Measurements from ENCODE around the gene EPHB4. TPM values are rescaled to one million over a fixed set of nuclear protein-coding genes. Genes with fewer than 3 reads are reported as not detected.
"Not testable (repeated sequence)": the region's sequence is repeated elsewhere in the genome, so short reads cannot be mapped to it uniquely, and the experiment has no call there.

The EPHB4 gene
- polyA plus RNA-seq, 4 donors, result 73.1 to 87.8 (median 78.5) TPM

- DNase-seq (ENCODE audit: low read depth in 4 of 4, low spot score in 3 of 4), result not testable (repeated sequence)
Measured at GRCh38 chr7:100854899-100855298, 27.6 kb upstream of the EPHB4 start.

- DNase-seq (ENCODE audit: low read depth in 4 of 4, low spot score in 3 of 4), result no peak
Measured at GRCh38 chr7:100854146-100854895, 27.0 kb upstream of the EPHB4 start.

GRCh38 chr7:100852048-100852872, 24.9 kb upstream of the EPHB4 start, which contains the start of gene SLC12A9:
SLC12A9 (plus strand) TSS chr7:100852713; CDS start chr7:100854198, 1,485 bp downstream.
- DNase-seq (ENCODE audit: low read depth in 4 of 4, low spot score in 3 of 4), result peak in 1 of 4 donors; percentile 73

- no peak for DNase-seq (ENCODE audit: low read depth in 4 of 4, low spot score in 3 of 4)
Measured at GRCh38 chr7:100847360-100847759, 20.0 kb upstream of the EPHB4 start.

DNA sequence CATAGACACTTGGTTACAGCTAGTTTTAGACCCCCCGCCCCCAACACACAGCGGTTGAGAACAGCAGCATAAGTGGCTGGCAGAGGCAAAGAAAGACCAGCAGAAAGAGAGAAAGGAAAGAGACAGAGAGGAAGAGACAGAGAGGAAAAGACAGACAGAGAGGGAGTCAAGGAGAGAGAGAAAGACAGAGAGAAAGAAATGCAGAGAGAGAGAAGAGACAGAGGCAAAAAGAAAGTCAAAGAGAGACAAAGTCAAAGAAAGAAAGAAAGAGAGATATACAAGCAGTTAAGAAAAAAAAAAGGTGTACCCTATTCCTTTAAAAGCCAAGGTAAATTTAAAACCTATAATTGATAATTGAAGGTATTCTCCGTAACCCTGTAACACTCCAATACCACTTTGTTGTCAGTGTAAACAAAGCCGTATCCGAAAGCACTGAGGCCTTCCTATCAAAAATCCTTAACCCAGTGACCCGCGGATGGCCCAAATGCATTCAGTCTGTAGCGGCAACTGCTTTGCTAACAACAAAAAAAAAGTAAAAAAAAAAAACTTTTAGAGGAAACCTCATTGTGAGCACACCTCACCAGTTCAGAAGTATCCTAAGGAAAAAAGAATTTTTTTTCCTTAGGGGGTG, 13.3 kb upstream of the EPHB4 start:
- DNase-seq (ENCODE audit: low read depth in 4 of 4, low spot score in 3 of 4), result no peak

DNA sequence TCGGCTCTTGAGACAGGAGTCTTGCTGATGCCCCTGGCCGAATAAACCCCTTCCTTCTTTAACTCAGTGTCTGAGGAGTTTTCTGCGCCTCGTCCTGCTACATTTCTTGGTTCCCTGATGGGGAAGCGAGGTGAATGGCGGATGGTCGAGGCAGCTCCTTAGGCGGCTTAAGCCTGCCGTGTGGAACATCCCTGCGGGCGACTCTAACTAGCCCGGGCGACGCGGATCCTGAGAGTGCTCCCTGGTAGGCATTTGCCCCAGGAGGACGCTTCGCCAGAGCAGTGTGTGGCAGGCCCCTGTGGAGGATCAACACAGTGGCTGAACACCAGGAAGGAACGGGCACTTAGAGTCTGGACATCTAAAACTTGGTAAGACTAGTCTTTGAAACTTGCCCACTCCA, 12.0 kb upstream of the EPHB4 start:
- no peak for DNase-seq (ENCODE audit: low read depth in 4 of 4, low spot score in 3 of 4)

DNA sequence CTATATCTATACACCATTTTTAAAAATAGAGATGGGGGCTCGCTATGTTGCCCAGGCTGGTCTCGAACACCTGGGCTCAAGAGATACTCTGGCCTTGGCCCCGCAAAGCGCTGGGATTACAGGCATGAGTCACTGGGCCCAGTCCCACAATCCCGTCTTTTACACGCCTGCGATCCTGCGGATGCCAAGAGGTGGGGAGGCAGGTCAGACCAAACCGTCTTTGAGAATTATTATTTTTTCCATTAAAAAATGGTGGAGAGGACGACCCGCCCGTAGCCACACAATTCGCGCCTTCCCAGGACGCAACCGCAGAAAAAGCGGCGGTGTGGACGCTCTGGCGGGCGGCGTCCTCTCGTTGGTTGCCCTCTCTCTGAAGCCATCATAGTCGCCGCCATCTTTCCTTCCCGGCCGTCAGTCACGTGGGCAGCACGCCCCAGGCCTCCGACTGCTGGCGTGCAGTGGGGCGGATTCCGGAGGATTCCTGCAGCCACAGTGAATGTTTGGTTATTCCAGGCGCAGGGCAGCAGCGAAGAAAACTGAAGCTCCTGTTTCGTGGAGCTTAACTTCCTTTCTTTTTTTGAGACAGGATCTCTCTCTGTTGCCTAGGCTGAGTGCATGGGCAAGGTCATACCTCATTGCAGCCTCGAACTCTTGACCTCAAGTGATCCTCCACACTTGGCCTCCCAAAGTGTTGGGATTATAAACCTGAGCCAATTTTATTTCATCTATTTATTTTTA, 9.9 kb upstream of the EPHB4 start:
- DNase-seq (ENCODE audit: low read depth in 4 of 4, low spot score in 3 of 4), result peak; percentile 80 to 89 (median 84)

GRCh38 chr7:100836812-100837098, 9.4 kb upstream of the EPHB4 start:
- peak in 1 of 4 donors; percentile 8 for DNase-seq (ENCODE audit: low read depth in 4 of 4, low spot score in 3 of 4)

DNA sequence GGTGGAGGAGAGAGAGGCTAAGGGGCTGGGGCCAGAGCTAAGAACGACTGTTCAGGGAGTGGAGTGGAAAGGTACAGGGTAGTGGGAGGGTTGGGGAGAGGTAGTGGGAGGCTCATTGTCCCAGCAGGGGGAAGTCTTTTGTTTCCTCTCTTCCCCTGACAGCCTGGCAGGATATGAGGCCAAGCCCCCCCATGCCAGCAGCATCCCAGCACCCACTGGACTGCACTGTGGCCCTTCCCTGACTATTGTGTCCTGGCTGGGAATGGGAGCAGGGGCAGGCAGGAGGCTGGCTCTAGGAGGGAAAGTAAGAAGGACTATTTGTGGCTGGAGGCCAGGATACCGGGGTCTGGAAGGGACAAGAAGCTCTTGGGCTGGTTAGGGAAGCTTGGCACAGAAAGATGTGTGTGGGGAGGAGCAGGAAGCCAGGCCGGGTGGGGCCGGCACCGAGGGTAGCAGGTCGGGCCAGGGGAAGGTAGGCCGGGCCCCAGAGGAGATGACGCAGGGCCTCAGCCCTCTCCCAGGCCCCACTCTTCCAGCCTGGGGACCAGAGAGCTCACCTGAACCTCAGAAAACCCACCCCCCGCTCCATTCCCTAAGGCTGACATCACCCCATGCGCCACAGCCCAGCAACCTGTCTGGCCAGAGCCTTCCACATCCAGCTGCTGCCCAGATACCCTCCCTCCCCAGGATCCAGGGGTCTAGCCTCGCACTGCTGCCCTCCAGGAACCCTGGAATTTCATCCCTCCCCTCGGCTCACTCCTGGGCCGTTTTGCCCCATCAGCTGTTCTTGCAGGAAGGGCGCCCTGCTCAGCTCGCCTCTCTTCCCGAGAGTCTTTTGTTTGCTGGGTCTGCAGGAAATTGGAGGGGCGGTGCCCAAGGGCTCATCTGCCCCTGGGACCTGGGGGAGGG, 8.8 kb upstream of the EPHB4 start:
- peak in 2 of 4 donors; percentile 48 to 62 for DNase-seq (ENCODE audit: low read depth in 4 of 4, low spot score in 3 of 4)

- DNase-seq (ENCODE audit: low read depth in 4 of 4, low spot score in 3 of 4), result no peak
Measured at GRCh38 chr7:100832281-100832633, 4.9 kb upstream of the EPHB4 start.

DNA sequence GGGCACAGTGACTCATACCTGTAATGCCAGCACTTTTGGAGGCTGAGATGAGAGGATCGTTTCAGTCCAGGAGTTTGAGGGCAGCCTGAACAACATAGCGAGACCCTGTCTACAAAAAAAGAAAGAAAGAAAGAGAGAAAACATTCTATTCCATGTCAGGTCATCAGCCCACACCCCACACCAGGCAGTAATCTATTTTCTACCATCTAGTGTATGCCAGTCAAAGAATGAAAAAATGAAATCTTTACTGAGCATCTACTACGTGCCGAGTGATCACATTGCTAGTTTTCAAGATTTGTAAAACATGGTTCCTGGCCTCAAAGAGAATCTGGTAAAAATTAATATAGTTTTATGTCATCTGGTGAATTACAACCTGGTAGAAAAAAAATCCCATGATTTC, 3.1 kb upstream of the EPHB4 start:
- no peak for DNase-seq (ENCODE audit: low read depth in 4 of 4, low spot score in 3 of 4)

DNA sequence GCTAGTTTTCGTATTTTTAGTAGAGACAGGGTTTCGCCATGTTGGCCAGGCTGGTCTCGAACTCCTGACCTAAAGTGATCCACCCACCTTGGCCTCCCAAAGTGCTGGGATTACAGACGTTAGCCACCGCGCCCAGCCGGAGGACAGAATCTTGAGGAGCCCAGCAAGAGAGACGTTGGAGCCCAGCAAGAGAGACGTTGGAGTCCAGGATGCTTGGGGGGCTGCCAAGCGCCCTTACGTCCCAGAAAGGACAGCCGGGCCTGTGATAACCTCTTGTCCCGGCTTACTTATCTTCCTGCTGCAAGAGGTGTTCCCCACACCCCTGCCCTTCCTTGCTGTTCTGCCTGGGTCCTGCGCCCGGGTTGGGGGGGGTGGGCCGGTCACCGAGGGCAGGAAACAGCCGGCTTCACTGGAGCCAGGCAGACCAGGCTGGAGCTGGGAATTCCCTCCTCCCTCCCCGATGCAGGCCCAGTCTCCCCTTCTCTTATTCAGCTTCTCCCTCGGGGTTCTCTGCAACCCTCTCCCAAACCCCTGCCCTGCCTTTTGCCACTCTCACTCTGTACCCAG, 1.9 kb upstream of the EPHB4 start:
- DNase-seq (ENCODE audit: low read depth in 4 of 4, low spot score in 3 of 4), result peak in 1 of 4 donors; percentile 29

DNA sequence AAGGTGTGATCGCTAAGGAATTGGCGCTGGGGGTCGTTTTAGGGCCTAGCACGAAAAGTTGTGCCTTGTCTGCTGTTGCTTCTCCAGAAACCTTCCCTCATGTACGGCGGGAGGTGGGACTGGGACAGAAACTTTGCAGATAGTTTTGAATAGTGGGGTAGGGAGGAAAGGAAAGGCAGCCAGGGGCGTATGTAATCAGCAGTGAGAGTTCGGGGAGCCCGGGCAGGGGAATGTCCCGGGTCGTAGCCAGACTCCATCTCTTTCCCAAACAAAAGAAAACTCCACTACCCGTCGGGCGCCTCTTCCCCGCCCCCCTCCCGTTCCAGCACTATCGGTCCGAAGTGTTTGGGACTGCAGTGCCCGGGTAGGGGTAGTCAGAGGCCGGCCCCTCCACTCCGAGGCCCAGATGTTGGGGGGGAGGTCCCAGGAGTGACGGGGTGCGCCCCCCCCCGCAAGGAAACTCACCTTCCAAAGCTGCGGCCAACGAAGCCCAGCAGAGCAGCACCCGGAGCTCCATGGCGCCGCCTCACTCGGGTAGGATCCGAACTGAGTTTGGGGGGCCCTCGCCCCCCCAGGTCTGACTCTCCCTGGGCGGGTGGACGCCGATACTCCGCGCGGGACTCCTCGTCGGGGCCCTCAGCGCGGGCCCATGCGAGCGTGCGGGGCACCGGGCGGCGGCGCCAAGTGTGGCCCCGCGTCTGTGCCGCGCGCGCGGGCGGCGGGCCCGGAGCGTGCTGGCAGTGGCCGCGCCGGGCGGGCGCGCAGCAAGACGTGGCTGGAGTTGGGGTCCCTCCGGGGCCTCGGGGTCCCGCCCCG, 601 bp downstream of the EPHB4 start:
- DNase-seq (ENCODE audit: low read depth in 4 of 4, low spot score in 3 of 4), result peak in 1 of 4 donors; percentile 12

- peak in 1 of 4 donors; percentile 12 for DNase-seq (ENCODE audit: low read depth in 4 of 4, low spot score in 3 of 4)
Measured at GRCh38 chr7:100825751-100826513, 1.4 kb downstream of the EPHB4 start.

- no peak for DNase-seq (ENCODE audit: low read depth in 4 of 4, low spot score in 3 of 4)
Measured at GRCh38 chr7:100825215-100825671, 2.1 kb downstream of the EPHB4 start.

GRCh38 chr7:100824499-100825214, 2.7 kb downstream of the EPHB4 start:
- DNase-seq (ENCODE audit: low read depth in 4 of 4, low spot score in 3 of 4), result no peak

DNA sequence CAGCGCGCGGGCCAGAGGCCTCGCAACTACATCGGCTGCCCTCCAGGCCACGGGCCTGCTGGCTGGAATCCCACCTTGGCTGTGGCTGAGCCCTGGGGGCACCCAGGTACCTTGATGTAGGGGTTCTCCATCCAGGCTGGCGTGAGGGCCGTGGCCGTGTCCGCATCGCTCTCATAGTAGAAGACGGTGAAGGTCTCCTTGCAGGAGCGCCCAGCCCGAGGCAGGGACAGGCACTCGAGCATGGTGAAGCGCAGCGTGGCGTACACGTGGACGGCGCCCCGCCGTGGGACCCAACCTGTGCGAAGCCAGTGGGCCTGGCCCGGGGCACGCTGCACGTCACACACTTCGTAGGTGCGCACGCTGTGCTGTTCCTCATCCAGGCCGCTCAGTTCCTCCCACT, 3.8 kb downstream of the EPHB4 start:
- DNase-seq (ENCODE audit: low read depth in 4 of 4, low spot score in 3 of 4), result no peak

Data from left renal pelvis (tissue), 4 donors.